Activated naive CD4-positive, alpha-beta T cell treated with anti-CD3 and anti-CD28 coated beads, Interleukin-2, amount 50 U/mL, for 72 hours (primary cell): ENCODE data around the gene ALPK1. TPM values are rescaled to one million over a fixed set of nuclear protein-coding genes. Genes with fewer than 3 reads are reported as not detected.
"Not testable (repeated sequence)": the region's sequence is repeated elsewhere in the genome, so short reads cannot be mapped to it uniquely, and the experiment has no call there.

Experiments used
- ATAC-seq, 2 donors: fragments of 150-1000 bp; cut with Tn5 transposase; 2 replicates each; pipeline ENCODE4 v1.10.0; 2021; ENCODE audit warnings: mild to moderate bottlenecking in 2 of 2, moderate library complexity in 2 of 2
- DNase-seq, 2 donors: peaks; one replicate each; pipeline ENCODE4 v3.0.0; 2021 to 2022; ENCODE audit warnings: low spot score in 2 of 2
- H3K27ac Mint-ChIP-seq, 2 donors: one replicate each; pipeline ENCODE4 v1.8.0; 2022; ENCODE audit warnings: mild to moderate bottlenecking in 2 of 2, mixed read lengths in 2 of 2
- H3K36me3 Mint-ChIP-seq, 2 donors: one replicate each; pipeline ENCODE4 v1.8.0; 2022; ENCODE audit warnings: mixed read lengths in 2 of 2
- H3K9me3 Mint-ChIP-seq, 2 donors: one replicate each; pipeline ENCODE4 v1.8.0; 2022; ENCODE audit warnings: mixed read lengths in 2 of 2
- total RNA-seq, 2 donors: library from RNA; stranded (reverse); gene quantifications; one replicate each; pipeline ENCODE4 v1.2.3, GENCODE V29; 2022

ALPK1 gene
- total RNA-seq, 2 donors from 2014 or later, result 32.7 to 65.8 TPM

DNA sequence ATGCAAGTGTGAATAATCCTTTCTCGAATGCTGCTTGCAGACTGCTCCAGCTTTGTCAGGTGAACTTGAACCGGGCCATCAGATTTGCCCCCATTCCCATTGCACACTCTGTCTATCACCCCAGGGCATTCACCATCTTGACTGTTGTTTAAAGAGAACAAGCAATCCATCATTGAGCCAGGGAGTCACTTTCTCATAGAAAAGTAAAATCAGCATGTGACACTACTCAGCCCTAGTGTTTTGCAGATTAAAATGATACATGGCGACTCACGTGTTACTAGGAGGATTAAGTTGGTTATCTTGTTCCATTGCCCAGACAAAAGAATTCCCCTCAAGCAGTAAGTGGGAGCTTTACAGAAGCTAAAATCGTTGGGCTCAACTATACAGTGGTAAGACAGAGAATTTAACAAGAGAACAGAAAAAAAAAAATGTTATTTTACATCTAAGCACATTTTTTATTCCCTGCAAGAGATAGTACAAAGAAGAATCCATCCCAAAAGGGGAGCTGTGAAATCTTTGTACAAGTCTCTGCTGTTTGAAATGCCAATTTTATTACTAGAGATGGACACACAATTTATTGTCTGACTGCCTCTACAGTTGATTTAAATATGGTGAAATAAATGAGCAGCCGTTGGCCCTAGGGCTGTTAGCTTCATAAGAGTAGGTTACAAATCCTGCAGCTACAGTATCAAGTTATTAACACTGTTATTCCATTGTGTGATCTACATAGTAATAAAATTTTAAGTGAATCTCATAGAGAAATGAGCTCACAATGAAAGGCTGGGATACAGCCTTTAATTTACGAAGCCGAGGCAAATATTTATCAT, 151.3 kb downstream of the ALPK1 start:
- Mint-ChIP-seq H3K36me3 (peaks cover 15 to 22% of the 10 kb centered on the region in 2 donors), H3K27ac (no peak overlapping the region)
- ATAC-seq, result no peak

DNA sequence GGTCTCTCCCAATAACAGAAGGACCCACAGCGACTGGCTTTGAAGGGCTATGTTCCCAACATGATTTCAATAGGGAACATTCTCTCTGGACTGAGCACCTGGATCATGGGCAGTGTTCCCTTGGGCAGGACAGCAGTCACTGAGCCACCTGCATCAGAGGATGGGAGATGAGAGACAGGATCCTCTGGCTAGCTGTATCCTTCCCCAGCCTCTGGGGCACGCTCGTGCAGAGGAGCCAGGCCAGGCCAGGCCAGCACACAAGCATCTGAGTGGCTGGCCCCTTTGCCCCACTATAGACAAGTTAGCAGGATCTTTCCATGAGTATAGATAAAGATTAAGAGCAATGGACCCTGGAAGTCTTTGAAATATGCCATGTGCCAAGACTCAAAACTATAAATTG, 152.5 kb downstream of the ALPK1 start:
- H3K27ac Mint-ChIP-seq, result no peak overlapping the region
- peaks cover 9 to 10% of the 10 kb centered on the region in 2 donors for H3K36me3 Mint-ChIP-seq
- ATAC-seq (no peak), DNase-seq (no peak)
- peaks cover 8% of the 10 kb centered on the region in 2 donors for H3K9me3 Mint-ChIP-seq

More for the DNA sequence above, 151.3 kb downstream of the ALPK1 start:
- DNase-seq, result no peak
- H3K9me3 Mint-ChIP-seq, result peaks cover 8 to 13% of the 10 kb centered on the region in 2 donors

DNA sequence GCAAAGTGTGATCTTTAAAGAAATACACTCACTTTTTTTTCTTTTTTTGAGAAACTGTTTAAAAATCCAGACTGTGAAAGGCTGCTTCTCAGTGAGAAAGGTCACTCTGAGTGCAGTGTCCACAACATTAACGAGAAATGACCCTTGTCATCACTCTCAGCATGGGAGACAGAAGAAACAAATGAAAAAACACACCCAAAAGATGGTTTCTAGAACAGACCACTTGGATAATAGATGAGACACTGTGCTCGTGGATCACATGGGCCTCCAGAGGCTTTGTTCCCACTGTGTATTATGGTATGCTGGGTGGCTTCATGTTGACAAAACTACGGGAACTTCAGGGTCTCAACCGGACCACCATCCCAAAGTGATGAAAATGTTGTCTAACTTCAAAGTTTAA, 153.9 kb downstream of the ALPK1 start:
- Mint-ChIP-seq H3K36me3 (peaks cover 1 to 6% of the 10 kb centered on the region in 2 donors), H3K27ac (no peak overlapping the region), H3K9me3 (peaks cover 0 to 3% of the 10 kb centered on the region in 2 donors)
- DNase-seq (no peak), ATAC-seq (no peak)

DNA sequence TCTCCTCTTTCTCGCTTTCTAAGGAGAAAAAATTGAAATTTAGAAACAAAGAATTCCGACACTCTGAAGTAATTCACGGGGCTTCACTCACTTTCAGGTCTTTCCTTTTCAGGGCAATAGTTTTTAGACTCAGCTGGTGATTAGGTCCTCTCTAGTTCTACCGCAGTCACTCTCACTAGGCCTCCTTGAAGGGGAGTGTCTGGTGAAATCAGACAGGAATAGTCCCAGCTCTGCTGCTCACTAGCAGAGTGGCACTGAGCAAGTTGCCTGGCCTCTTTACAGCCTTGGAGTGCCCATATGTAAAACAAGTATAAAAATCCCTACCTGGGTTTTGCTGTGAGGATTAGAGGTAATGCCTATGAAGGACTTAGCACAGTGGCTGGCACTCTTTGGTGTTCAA, 154.7 kb downstream of the ALPK1 start:
- no peak for DNase-seq
- Mint-ChIP-seq H3K27ac (no peak overlapping the region), H3K36me3 (peaks cover 5 to 10% of the 10 kb centered on the region in 2 donors)

DNA sequence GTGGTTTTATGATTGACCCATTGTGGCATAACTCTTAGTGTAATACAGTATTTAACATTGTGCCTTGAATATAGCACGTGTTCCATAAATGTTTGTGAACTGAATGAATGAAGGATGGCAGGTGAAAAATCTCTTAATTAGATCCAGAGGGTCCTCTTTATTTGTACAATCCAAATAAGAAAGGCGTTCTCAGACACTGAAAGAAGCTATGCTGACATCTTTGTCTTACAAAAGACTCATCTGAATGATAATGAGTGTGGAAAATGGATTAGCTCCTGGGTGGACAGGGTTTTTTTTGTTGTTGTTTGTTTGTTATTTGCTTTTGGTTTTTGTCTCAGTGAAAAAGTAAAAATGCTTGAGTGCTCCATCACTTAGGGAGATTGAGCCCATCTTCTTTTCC, 156.2 kb downstream of the ALPK1 start:
- Mint-ChIP-seq H3K27ac (no peak overlapping the region), H3K36me3 (peaks cover 19 to 25% of the 10 kb centered on the region in 2 donors), H3K9me3 (peaks cover 7 to 8% of the 10 kb centered on the region in 2 donors)
- no peak for ATAC-seq
- no peak for DNase-seq

More for the DNA sequence above, 154.7 kb downstream of the ALPK1 start:
- peaks cover under 1 to 1% of the 10 kb centered on the region in 2 donors for H3K9me3 Mint-ChIP-seq
- no peak for ATAC-seq

DNA sequence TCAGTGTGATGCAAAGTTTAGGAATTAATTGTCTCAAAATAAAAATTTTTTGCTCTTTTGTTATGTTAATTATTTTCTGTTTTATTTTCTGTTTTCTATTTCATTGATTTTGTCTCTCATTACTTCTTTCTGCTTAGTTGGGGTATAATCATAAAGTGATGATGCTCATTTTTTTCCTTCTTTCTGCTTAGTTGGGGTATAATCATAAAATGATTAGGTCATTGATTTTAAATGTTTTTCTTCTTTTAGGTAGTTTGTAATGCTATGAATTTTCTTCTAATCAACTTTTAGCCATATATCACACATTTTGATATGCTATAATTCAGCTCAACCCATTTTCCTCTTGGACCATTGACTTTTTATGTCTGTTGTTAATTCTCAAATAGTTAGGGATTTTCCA, 175.1 kb downstream of the ALPK1 start:
- no peak for DNase-seq
- ATAC-seq, result no peak
- Mint-ChIP-seq H3K27ac (no peak overlapping the region), H3K36me3 (no peaks in the 10 kb centered on the region), H3K9me3 (peaks cover under 1% of the 10 kb centered on the region in 2 donors)

DNA sequence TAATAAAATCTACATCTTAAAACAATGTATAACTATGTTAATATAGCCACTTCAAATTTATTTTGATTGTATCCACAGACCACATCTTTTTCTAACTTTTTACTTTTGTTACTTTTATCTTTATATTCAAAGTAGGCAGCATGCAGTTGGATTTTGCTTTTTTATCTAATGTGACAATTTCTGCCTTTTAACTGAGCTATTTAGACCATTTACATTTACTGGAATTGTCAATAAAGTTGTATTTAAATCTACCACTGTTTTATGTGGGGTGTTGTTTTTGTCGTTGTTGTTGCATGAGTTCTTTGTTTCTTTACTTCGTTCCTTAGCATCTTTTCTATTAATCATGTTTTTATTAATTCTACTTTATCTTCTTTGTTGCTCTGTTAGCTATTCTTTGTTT, 176.8 kb downstream of the ALPK1 start:
- Mint-ChIP-seq H3K9me3 (peaks cover 0 to 5% of the 10 kb centered on the region in 2 donors), H3K36me3 (no peaks in the 10 kb centered on the region), H3K27ac (no peak overlapping the region)
- DNase-seq (no peak), ATAC-seq (no peak)

DNA sequence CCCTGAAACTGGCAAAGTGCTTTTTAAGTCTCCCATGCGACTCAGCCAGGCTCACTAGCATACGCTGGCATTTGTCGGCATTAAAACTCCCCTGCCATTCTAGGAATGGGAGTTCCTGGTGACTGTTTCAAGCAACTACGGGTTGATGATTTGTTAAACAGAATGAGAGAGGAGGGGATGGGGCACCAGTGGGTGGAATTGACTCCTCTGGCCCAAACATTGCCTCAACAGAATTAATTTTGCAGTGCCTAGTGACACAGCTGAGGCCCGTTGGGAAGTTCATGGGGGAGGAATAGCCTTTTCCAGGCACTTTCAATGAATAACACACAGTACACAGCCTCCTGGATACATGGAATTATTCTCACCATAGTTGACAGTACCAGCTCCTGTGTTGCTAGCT, 188.8 kb downstream of the ALPK1 start:
- peaks cover 6 to 15% of the 10 kb centered on the region in 2 donors for H3K36me3 Mint-ChIP-seq
- ATAC-seq, result no peak

DNA sequence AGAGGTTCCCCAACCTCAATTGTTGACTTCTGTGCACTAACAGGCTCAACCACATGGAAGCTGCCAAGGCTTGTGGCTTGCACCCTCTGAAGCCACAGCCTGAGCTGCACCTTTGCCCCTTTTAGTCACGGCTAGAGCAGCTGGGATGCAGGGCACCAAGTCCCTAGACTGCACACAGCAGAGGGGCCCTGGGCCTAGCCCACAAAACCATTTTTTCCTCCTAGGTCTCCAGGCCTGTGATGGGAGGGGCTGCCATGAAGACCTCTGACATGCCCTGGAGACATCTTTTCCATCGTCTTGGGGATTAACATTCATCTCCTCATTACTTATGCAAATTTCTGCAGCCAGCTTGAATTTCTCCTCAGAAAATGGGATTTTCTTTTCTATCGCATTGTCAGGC, 193.6 kb downstream of the ALPK1 start:
- Mint-ChIP-seq H3K36me3 (peaks cover 8 to 17% of the 10 kb centered on the region in 2 donors), H3K9me3 (peaks cover 7 to 14% of the 10 kb centered on the region in 2 donors)
- DNase-seq, H3K27ac Mint-ChIP-seq, ATAC-seq: not testable (repeated sequence)

More for the DNA sequence above, 188.8 kb downstream of the ALPK1 start:
- peaks cover 10 to 12% of the 10 kb centered on the region in 2 donors for H3K9me3 Mint-ChIP-seq
- no peak for DNase-seq
- H3K27ac Mint-ChIP-seq, result no peak overlapping the region

Other genes starting within 250 kb of the ALPK1 start
- gene FAM241A, start 151.9 kb upstream of the ALPK1 start, total RNA-seq, result 1 to 10 TPM; 1.6 to 2.6 TPM
- 10 to 100 TPM; 15.0 to 19.2 TPM for gene AP1AR, start 65.6 kb upstream of the ALPK1 start, total RNA-seq
- gene TIFA, start 11.5 kb upstream of the ALPK1 start, total RNA-seq, result 10 to 100 TPM; 34.3 to 62.9 TPM
- under 1 TPM in 1 of 2 donors, not detected in 1; 0.10 TPM for gene NEUROG2, start 218.8 kb downstream of the ALPK1 start, total RNA-seq